HG03457 (cell line): ENCODE measurements around the gene CCDC60.

Source experiments
- ATAC-seq: cut with Tn5 transposase; IDR thresholded peaks from one replicate; pipeline ENCODE4 v1.9.1; 2021; ENCODE audit warnings: moderate number of reproducible peaks; ENCODE audit not compliant: unreplicated experiment

The CCDC60 gene

GRCh38 chr12:119432949-119433348 lies 98.4 kb downstream of the CCDC60 start:
- no peak for ATAC-seq

GRCh38 chr12:119440803-119441360 lies 106.4 kb downstream of the CCDC60 start:
- no peak for ATAC-seq

GRCh38 chr12:119444462-119445044 lies 110.0 kb downstream of the CCDC60 start:
- ATAC-seq, result no peak

GRCh38 chr12:119446459-119446858 lies 111.9 kb downstream of the CCDC60 start:
- no peak for ATAC-seq

GRCh38 chr12:119447126-119447525 lies 112.6 kb downstream of the CCDC60 start:
- no peak for ATAC-seq

- no peak for ATAC-seq
Measured at GRCh38 chr12:119447618-119448017, 113.1 kb downstream of the CCDC60 start.

GRCh38 chr12:119448611-119449131 lies 114.1 kb downstream of the CCDC60 start:
- no peak for ATAC-seq

- no peak for ATAC-seq
Measured at GRCh38 chr12:119450771-119451170, 116.2 kb downstream of the CCDC60 start.

- ATAC-seq, result no peak
Measured at GRCh38 chr12:119456824-119457223, 122.3 kb downstream of the CCDC60 start.

- ATAC-seq, result no peak
Measured at GRCh38 chr12:119457271-119457670, 122.7 kb downstream of the CCDC60 start.

- no peak for ATAC-seq
Measured at GRCh38 chr12:119459481-119459880, 125.0 kb downstream of the CCDC60 start.

- ATAC-seq, result no peak
Measured at GRCh38 chr12:119460876-119461275, 126.3 kb downstream of the CCDC60 start.

- ATAC-seq, result no peak
Measured at GRCh38 chr12:119461636-119462214, 127.2 kb downstream of the CCDC60 start.

- no peak for ATAC-seq
Measured at GRCh38 chr12:119463211-119463926, 128.8 kb downstream of the CCDC60 start.

- ATAC-seq, result no peak
Measured at GRCh38 chr12:119468296-119468695, 133.8 kb downstream of the CCDC60 start.

- no peak for ATAC-seq
Measured at GRCh38 chr12:119475650-119476049, 141.1 kb downstream of the CCDC60 start.

- no peak for ATAC-seq
Measured at GRCh38 chr12:119476951-119477350, 142.4 kb downstream of the CCDC60 start.

- no peak for ATAC-seq
Measured at GRCh38 chr12:119479121-119479561, 144.6 kb downstream of the CCDC60 start.

- no peak for ATAC-seq
Measured at GRCh38 chr12:119480551-119480950, 146.0 kb downstream of the CCDC60 start.

GRCh38 chr12:119486599-119487154 lies 152.1 kb downstream of the CCDC60 start:
- no peak for ATAC-seq

- ATAC-seq, result no peak
Measured at GRCh38 chr12:119491814-119492213, 157.3 kb downstream of the CCDC60 start.
